Measurements from ENCODE around the gene SOWAHC.

DNA sequence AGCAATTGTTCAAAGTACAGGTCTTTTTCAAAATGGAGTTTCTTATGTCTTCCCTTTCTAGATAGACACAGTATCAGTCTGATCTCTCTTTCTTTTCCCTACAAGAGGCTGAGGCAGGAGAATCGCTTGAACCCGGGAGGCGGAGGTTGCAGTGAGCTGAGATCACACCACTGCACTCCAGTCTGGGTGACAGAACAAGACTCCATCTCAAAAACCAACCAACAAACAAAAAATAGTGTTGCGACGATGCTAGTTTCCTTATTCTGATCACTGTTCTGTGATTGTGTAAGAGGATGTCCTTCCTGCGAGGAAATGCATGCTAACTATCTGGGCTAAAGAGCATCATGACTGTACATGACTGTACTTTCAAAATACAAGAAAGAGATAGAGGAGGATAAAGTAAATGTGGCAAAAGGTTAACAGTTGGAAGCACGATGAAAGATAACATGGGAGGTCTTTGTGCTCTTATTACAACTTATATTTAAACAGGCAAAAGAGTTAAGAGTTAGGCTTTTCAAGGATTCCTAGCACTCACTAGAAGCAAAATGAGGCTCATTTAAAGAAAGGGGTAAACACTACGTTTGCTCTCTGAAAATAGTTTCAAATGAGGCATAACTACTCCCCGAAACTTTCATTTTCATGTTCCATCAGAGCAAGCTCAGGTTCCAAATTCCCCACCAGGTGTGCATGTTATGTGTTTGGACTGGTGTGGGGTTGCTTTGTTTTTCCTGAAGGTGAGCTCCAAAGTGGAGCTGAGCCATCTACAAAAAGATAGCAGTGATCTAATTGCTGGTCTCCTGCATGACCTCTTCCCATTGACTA lies 23.8 kb downstream of the SOWAHC start:
- TF ChIP-seq CTCF (IDR thresholded peaks at IDR 0.05; ENCODE audit: insufficient read depth, low read length, poor library complexity, severe bottlenecking) (no peak), EZH2phosphoT487 (conservative IDR thresholded peaks at IDR 0.05; ENCODE audit: low read length) (no peak)

Measured in SU-DHL-6 (cell line).